WI38 (cell line): ENCODE results near the gene FAM83G.

Experiments used
- H3K4me3 ChIP-seq: 2 replicates; pipeline ENCODE4 v1.5.1; 2011; ENCODE audit warnings: low read depth, mild to moderate bottlenecking, control low read depth, low read length
- TF ChIP-seq, protein P1 (sequence below): IDR thresholded peaks from 2 replicates; pipeline ENCODE4 v1.5.1; 2012; ENCODE audit warnings: low read depth, mild to moderate bottlenecking, control low read depth, low read length

FAM83G gene

DNA sequence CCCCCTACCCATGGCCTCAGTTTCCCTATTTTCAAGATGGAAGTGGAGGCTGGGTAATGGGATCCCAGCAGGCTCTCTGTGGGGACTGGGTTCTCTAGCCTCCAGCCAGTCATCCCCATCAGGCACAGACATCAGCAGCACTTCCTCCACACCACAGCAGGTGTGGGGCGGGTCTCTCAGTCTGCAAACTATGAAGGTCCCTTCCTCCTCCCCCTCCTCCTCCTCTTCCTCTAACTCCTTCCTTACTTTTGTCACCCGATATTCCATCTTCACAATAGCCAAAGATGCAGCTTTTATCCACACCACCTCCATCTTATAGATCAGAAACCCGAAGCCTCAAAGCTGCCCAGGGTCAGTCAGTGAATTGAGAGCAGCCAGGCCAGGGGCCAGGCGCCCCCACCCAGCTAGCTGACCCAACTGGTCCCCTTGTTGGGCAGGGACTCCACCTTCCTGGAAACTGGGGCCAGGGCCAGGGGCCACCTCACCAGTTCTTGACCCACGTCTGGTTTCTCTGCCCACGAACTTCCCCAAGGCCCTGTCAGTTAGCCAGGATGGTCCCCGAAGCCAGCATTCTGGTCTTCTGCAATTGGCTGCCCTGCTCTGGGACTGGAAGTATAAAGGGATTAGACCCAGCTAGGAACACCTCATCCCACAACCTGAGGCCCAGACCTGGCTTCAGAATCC lies 2.5 kb downstream of the FAM83G start:
- H3K4me3 ChIP-seq = peak overlapping the region; percentile 71; the same call in 1 of the 2 replicates

DNA sequence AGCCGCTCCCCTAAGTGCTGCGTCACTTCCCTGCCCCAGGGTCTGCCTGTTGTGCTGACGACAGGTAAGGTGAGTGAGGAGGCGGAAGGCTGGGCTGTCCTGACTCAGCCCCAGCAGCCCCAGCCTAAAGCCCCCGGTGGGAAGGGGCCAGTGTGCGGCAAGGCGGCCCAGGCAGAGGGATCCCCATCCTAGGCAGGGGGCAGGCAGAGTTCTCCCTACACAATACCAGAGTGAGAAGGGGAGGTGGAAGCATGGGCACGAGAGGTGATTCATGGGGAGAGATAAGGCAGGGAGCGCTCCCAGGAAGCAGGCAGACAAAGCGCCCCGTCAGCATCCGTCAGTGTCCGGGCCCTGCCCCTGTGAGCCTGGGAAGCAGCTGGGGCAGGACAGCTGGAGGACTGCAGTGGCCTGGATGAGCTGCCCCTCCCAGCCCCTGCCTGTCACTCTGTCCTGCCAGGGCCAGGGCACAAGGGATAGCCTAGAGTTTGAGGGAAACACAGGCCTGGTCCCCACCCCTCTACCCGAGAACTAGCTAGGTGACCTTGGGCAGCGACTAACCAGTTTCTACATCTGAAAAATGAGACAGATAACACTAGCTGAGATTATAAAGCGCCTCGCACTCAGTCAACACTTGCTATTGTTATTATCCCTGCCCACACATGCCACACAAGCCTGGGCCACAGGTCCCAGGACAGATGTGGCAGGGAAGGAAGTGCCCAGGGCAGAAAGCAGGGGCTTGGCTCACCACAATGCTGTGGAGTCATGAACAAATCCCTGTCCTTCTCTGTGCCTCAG lies 3.8 kb downstream of the FAM83G start:
- H3K4me3 ChIP-seq = no peak overlapping the region
- TF ChIP-seq, protein P1, sequence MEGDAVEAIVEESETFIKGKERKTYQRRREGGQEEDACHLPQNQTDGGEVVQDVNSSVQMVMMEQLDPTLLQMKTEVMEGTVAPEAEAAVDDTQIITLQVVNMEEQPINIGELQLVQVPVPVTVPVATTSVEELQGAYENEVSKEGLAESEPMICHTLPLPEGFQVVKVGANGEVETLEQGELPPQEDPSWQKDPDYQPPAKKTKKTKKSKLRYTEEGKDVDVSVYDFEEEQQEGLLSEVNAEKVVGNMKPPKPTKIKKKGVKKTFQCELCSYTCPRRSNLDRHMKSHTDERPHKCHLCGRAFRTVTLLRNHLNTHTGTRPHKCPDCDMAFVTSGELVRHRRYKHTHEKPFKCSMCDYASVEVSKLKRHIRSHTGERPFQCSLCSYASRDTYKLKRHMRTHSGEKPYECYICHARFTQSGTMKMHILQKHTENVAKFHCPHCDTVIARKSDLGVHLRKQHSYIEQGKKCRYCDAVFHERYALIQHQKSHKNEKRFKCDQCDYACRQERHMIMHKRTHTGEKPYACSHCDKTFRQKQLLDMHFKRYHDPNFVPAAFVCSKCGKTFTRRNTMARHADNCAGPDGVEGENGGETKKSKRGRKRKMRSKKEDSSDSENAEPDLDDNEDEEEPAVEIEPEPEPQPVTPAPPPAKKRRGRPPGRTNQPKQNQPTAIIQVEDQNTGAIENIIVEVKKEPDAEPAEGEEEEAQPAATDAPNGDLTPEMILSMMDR = no peak

More for the DNA sequence above, 2.5 kb downstream of the FAM83G start:
- TF ChIP-seq, protein P1 = no peak

DNA sequence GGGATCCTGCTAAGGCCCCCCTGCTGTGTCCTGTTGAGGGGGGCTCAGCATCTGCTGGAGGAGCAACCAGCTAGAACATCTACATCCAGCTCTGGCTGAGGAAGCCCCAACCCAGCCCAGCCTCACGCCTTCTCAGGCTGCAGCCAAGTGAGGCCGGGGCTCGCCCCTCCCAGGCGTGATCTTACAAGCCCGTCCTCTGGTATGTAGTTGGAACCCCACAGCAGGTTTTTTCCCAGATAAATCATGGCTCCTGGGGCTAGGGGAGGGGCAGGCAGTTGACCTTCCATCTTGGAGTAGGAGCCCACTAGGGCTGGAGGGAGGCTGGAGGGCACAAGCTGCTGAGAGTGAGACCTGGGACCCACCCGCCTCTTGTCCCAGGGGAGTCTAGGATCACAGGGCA lies 4.7 kb downstream of the FAM83G start:
- TF ChIP-seq, protein P1 = no peak
- no peak overlapping the region for H3K4me3 ChIP-seq

DNA sequence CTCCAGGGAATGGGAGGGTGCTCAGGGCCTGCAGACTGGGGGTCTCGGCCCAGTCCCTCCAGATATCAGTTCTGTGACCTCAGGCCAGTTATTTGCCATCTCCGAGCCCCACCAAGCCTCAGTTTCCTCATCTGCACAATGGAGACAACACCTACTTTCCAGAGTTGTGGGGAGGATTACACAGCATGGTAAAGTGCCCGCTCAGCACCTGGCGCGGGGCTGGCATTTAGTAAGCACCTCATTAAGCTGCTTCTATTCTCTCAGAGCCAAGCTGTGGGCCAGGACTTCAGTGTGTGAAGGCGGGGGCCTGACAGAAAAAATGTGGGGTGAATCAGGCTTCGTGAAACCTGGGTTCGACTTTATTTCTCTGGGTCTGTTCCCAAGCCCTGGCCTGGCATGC lies 5.2 kb downstream of the FAM83G start:
- H3K4me3 ChIP-seq = no peak overlapping the region
- TF ChIP-seq, protein P1 = no peak

DNA sequence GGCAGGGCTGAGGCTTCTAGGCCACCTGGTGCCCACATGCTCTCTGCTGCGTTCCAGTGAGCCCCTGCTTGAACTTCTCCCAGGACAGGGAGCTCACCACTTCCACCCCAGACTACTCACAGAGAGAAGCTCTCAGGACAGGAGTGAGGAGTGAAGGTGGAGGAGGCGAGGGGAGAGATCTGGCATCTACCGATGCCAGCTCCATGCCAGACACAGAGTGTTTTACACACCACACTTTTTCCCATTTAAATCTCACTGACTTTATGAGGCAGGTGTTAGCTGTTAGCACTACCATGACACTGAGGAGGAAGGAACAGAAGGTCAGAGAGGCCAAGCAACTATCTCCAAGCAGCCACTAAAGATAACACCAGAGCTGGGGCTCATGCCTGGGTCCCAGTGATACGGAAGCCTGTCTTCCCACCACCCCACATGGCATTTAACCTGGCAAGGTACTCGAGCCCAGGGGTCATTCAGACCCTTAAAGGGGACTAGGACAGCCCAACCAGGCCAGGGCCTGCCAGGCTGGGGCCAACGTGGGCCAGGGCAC lies 6.8 kb downstream of the FAM83G start:
- no peak overlapping the region for H3K4me3 ChIP-seq
- TF ChIP-seq, protein P1 = no peak

DNA sequence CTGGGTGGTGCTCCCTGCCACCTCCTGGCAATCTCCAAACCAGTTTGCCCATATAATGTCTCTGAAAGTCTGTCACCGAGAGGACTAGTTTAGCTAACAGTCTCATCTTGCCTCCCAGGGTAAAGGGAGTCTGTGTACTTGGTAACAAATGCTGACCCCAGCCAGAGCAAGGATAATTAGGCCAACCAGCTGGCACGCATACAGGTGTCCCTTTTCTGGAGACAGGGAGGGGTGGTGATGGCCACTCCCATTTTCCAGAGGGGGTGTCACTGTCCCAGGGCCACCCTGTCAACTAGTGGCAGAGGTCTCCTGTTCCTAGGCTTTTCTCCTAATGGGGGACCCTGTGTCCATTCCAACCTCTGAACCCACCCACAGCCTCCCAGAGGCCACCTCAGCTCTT lies 8.1 kb downstream of the FAM83G start:
- H3K4me3 ChIP-seq = no peak overlapping the region

More for the DNA sequence above, 8.1 kb downstream of the FAM83G start:
- TF ChIP-seq, protein P1 = no peak
